Measurements from ENCODE around the gene TJP3.
A peak's percentile ranks its signal among the peaks of the same experiment; 100 is the strongest.

TJP3 gene

DNA sequence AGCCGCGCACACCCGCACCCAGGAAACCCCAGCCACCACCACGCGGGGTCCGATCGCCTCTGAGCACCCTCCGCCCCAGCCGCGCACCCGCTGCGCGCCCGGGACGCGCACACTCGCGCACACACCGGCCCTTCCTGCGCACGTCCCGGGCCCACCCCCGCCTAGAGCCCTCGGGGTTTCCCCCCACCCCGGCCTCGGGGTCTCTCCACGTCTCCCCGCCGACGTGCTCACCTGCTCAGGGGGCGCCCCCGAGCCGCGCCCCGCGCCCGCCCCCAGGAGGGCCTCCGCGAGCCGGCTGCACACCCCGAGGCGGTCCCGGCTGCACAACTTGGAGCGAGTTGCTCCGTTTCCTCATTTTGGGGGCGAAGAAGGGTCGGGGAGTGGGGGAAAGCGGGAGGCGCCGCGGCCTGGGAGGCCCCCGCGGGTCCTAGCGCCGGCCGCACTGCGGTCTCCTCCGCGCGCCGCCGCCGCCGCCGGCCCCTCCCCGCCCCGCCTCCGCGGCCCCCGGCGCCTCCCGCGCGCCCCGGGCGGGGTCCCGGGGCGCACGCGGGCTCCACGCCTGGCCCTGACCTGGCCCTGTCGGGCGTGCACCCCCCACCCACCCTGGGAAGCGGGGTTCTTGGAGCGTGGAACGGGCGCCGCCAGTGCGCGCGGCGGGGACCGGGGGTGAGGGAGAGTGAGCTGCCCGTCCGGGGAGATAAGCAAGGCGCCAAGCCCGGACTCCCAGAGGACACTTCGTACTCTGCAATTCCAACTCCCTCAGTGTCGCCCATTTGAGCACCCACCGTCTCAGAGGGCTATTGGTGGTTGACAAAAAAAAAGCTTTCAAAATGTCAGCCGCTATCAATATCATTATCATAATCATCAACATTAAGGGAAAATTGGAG, 78.0 kb downstream of the TJP3 start, which contains the start of gene MATK:
TSS of gene MATK (minus strand) at position 444 of the 887 bp plus-strand sequence. CDS start 1,246 bp downstream, outside the sequence.
- DNase-seq, result peak; percentile 54 to 63

DNA sequence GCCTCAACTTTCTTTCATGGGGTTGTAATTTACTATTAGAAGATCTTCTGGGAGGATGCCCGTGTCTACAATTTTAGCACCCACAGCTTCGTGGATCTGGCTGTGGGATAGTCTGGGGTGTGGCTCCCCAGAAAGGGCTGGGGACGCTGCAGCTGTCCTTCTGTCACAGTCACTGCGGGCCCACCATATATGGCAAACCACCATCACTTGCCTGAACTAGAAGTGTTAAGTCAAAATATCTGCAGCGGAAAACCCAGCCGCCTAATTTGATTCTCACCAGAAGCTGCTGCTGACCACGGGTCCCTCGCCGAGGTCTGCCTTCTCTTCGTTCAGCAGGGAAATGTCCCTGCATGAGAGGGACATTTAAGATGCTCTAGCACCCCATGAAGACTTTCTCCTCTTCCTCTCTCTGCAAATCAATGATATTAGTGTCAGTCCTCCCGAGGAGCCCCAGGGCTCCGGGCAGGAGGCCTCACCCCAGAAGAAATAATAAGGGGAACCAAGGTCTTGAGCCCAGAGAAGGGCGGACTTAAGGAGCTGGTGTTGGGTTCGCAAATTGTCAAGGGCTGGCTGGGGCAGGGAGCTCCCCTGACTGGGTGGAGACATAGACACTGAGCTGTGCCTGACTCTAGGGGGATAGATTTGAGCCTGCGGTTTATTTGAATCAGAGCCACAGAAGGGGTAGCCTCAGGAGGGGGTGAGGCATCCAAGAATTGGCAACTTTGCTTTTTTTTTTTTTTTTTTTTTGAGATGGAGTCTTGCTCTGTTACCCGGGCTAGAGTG, 81.0 kb downstream of the TJP3 start:
- DNase-seq, result no peak

DNA sequence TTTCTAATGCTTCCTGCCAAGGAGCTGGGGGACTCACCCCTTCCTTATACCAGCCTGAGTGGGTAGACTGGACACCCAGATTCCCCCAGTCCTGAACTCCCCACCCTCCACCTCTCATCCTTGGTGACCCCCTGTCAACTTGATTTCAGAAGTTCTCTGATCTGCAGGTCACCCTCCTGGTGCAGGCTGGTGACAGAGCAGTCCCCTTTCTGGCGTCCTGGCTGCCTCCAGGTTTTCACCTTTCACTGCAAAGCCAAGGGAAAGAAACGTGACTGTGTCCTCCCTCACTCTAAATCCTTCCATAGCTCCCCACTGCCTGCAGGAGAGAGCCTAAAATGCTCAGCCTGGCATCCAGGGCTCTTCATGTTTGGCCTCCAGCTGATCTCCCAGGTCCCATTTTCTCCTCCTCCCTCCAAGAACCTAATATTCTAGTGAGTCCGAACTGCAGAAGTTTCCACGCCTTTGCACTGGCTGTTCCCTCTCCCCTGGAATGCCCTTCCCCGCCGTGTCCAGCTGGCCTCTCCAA, 82.1 kb downstream of the TJP3 start:
- DNase-seq, result no peak

DNA sequence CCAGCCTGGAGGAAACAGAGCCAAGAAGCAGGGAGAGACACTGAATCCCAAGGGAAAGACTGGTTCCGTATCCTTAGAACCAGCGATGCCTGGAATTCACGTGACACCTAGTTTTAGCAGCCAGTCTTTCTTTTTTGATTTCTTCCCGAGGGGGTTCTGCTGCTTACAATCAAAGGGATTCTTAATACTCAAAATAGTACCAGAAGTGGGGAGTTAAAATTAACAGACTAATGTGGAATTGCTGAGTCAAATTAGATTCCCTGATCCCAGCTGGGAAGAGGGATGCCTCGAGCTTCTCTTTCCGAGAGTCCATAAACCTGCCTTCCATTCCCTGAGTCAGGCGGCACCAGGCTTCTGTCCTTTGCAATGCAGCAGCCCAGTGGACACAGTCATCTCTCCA, 82.8 kb downstream of the TJP3 start:
- DNase-seq, result no peak

DNA sequence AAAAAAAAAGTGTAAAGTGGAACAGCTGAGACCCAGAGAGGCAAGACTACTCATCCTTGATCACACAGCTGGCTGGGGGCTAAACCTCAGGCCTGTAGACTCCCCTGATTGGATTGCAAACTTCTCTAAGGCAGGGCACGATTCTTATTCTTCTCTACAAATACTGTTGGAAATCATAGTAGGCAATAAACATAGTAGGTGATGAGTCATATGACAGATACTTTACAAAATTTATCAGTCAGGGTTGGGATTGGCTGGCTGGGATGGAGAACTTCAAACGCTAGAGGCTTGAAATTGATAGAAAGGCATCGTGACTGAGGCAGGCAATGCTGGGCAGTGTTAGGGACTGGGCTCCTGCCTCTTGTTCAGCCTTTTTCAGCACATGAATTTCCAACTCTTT, 83.9 kb downstream of the TJP3 start:
- DNase-seq, result no peak

DNA sequence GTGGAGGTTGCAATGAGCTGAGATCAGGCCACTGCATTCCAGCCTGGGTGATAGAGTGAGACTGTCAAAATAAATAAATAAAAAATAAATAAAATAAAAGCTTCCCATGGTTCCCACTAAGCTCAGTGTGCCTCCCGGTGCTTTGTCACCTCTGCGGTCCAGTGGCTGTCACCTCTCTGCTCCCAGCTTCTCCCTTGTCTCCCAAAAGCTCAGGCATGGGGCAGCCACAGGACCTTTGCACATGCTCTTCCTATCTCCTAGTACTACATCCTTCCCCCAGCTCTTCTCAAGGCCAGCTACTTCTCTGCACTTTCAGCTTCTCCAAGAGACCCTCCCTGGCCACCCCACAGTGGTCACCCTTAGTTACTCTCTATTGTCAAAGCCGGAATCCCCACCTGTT, 85.6 kb downstream of the TJP3 start:
- no peak for DNase-seq

DNA sequence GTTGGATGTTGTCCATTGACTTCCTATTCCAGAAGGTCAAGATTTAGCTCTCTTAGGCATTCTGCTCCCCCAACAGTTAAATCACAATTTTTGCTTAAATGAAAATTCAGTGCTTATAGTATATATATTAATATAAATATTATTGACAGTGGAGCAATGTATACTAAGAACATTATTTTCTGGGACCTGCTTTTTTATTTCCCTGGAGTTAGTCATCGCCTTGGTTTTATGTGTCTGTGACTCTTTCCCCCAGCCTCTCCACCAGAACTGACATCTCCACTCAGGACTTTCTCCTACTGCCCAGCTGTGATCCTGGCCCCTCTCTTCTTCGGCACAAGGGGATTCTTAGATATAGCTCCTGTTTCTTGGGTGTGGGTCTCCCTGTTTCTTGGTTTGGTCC, 88.2 kb downstream of the TJP3 start:
- DNase-seq, result no peak

DNA sequence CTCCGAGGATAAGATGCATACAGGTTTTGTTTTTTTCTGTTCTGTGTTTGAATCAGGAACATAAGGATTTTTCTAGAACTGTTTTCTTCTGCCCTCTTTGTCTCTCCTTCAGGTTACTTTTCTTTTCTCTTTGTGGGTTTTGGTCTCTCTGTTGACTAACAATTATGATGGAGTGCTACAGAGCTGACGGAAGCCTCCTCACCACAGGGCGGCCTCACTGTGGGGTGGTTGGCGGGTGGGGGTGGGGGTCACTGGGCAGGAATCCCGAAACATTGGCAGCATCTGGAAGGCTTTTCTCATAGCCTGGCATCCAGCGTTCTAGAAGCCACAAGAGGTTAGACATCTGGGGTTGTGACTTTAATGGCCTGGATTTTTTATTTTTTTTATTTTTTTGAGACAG, 90.0 kb downstream of the TJP3 start:
- DNase-seq, result no peak
